OCI-LY7 (cell line): Measurements from ENCODE around the gene CCR3. TPM values are rescaled to one million over a fixed set of nuclear protein-coding genes. Genes with fewer than 3 reads are reported as not detected.

Experiments
- BruUV-seq: library from RNA; stranded (reverse); fragments of 400-500 nt; replicated peaks from 2 replicates; lab custom pipeline; 2021; lab: Mats Ljungman, UMichigan
- CTCF ChIA-PET: fragments of 300-600 bp; sonication (Branson Sonifier 250); formaldehyde crosslinking; loops from one replicate; lab custom pipeline; 2022; ENCODE audit warnings: antibody characterized with exemption; ENCODE audit not compliant: unreplicated experiment; lab: Charles Lee
- POLR2A ChIA-PET: fragments of 300-600 bp; sonication (Branson Sonifier 250); formaldehyde crosslinking; loops from one replicate; lab custom pipeline; 2022; ENCODE audit warnings: antibody characterized with exemption; lab: Charles Lee
- DNase-seq: peaks from one replicate; pipeline ENCODE4 v3.0.0-alpha.2; 2015; ENCODE audit warnings: low spot score
- H2AFZ ChIP-seq: fragments of 200-600 bp; sonication (generic), shearing (Covaris generic); 2 replicates; pipeline ENCODE4 v1.6.1; 2014; ENCODE audit warnings: mild to moderate bottlenecking, antibody characterized with exemption, low read length, moderate library complexity
- H3K27ac ChIP-seq: fragments of 200-600 bp; sonication (generic); 2 replicates; pipeline ENCODE4 v1.5.1; 2014; ENCODE audit warnings: mixed run types, low read depth, mild to moderate bottlenecking, moderate library complexity, low read length, inconsistent platforms; ENCODE audit not compliant: poor library complexity, severe bottlenecking
- H3K36me3 ChIP-seq: fragments of 200-600 bp; sonication (generic); 2 replicates; pipeline ENCODE4 v1.6.1; 2014; ENCODE audit warnings: mild to moderate bottlenecking, antibody characterized with exemption, low read length, moderate library complexity, mixed read lengths; ENCODE audit not compliant: insufficient read depth
- H3K4me1 ChIP-seq: fragments of 200-600 bp; sonication (generic); 2 replicates; pipeline ENCODE4 v1.5.1; 2014; ENCODE audit warnings: mild to moderate bottlenecking, low read length; ENCODE audit not compliant: insufficient read depth, poor library complexity, severe bottlenecking
- H3K4me2 ChIP-seq: fragments of 200-600 bp; sonication (generic); 2 replicates; pipeline ENCODE4 v1.6.1; 2014; ENCODE audit warnings: mild to moderate bottlenecking, low read length
- H3K4me3 ChIP-seq: fragments of 200-600 bp; sonication (generic); 2 replicates; pipeline ENCODE4 v1.5.1; 2014; ENCODE audit warnings: mild to moderate bottlenecking, low read depth, low read length; ENCODE audit not compliant: poor library complexity, severe bottlenecking
- H3K79me2 ChIP-seq: fragments of 200-600 bp; sonication (generic); 2 replicates; pipeline ENCODE4 v1.6.1; 2016; ENCODE audit warnings: low read depth, mild to moderate bottlenecking, low read length, moderate library complexity, mixed read lengths; ENCODE audit not compliant: insufficient read depth
- H3K9me2 ChIP-seq: fragments of 200-600 bp; sonication (generic); 2 replicates; pipeline ENCODE4 v1.6.1; 2016; ENCODE audit warnings: mild to moderate bottlenecking, low read length, mixed read lengths; ENCODE audit not compliant: insufficient read depth
- H3K9me3 ChIP-seq: fragments of 200-600 bp; sonication (generic); 2 replicates; pipeline ENCODE4 v1.6.1; 2014; ENCODE audit warnings: mild to moderate bottlenecking, mixed run types, low read length, mixed read lengths
- H4K20me1 ChIP-seq: fragments of 200-600 bp; sonication (generic); 2 replicates; pipeline ENCODE4 v1.6.1; 2014; ENCODE audit warnings: mild to moderate bottlenecking, antibody characterized with exemption, low read length, moderate library complexity, mixed read lengths; ENCODE audit not compliant: insufficient read depth
- CTCF ChIP-seq: fragments of 200-600 bp; sonication (generic); conservative IDR thresholded peaks from 2 replicates; pipeline ENCODE4 v1.5.1; 2014; ENCODE audit warnings: mild to moderate bottlenecking, antibody characterized with exemption, low read length, moderate library complexity, mixed read lengths
- EZH2phosphoT487 ChIP-seq: fragments of 200-600 bp; sonication (generic); IDR thresholded peaks from 2 replicates; pipeline ENCODE4 v1.6.1; 2018; ENCODE audit warnings: low read depth, borderline replicate concordance, mild to moderate bottlenecking, mixed run types, antibody characterized with exemption, low read length, moderate library complexity, mixed read lengths
- intact Hi-C: fragments of 100-400 bp; cut with micrococcal nuclease; formaldehyde crosslinking; loops from one replicate; pipeline ENCODE4 v1.10.0; 2022; ENCODE audit not compliant: unreplicated experiment
- total RNA-seq, 2 experiments: library from RNA; depleted of rRNA in 1 of 2; stranded (reverse); fragments of >200 nt in 1 of 2; shearing (Covaris generic) in 1 of 2; gene quantifications; 2 replicates each; pipeline ENCODE4 v1.2.3, GENCODE V29; 2014 to 2022

The CCR3 gene
- total RNA-seq, 2 experiments from 2014 or later, result not detected

GRCh38 chr3:46299608-46300460 lies 57.6 kb downstream of the CCR3 start:
- no peaks in the 10 kb centered on the region for H4K20me1 ChIP-seq
- no peak overlapping the region for H3K4me3 ChIP-seq
- H3K4me2 ChIP-seq, result no peak overlapping the region
- H2AFZ ChIP-seq, result no peak overlapping the region
- no peaks in the 10 kb centered on the region for H3K9me2 ChIP-seq
- ChIA-PET CTCF (no interaction called here), POLR2A (no interaction called here)
- peak; percentile 4 for DNase-seq
- H3K36me3 ChIP-seq, result no peaks in the 10 kb centered on the region
- H3K27ac ChIP-seq, result no peak overlapping the region
- TF ChIP-seq EZH2phosphoT487, result no peak
- no peak for TF ChIP-seq CTCF
- intact Hi-C loops, result no loop called here
- no TSS peak for BruUV-seq
- H3K9me3 ChIP-seq, result no peaks in the 10 kb centered on the region
- no peaks in the 10 kb centered on the region for H3K4me1 ChIP-seq
- H3K79me2 ChIP-seq, result no peaks in the 10 kb centered on the region

DNA sequence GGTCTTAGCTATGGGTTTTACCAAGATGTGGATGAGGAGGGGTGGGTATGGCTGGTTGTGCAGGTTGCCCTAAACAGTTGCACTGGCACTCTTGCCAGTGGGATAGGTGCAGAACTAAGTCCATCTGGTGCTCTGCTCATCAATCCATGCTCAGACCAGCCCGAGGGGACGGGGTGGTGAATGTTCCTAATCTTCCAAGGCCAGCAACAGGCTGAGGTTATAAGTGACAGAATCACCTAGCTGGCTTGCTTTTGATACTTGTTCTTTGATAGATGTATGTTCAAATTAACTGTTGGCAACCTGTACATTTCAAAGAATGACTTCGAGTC lies 58.2 kb downstream of the CCR3 start:
- BruUV-seq, result no TSS peak
- H3K9me3 ChIP-seq, result no peaks in the 10 kb centered on the region
- ChIA-PET POLR2A (no interaction called here), CTCF (no interaction called here)
- intact Hi-C loops, result no loop called here
- H3K27ac ChIP-seq, result no peak overlapping the region
- H3K4me1 ChIP-seq, result no peaks in the 10 kb centered on the region
- DNase-seq, result no peak
- H3K79me2 ChIP-seq, result no peaks in the 10 kb centered on the region
- H3K36me3 ChIP-seq, result no peaks in the 10 kb centered on the region
- no peaks in the 10 kb centered on the region for H3K9me2 ChIP-seq
- no peak overlapping the region for H3K4me2 ChIP-seq
- TF ChIP-seq EZH2phosphoT487 (no peak), CTCF (no peak)
- no peak overlapping the region for H2AFZ ChIP-seq
- H4K20me1 ChIP-seq, result no peaks in the 10 kb centered on the region
- H3K4me3 ChIP-seq, result no peak overlapping the region

DNA sequence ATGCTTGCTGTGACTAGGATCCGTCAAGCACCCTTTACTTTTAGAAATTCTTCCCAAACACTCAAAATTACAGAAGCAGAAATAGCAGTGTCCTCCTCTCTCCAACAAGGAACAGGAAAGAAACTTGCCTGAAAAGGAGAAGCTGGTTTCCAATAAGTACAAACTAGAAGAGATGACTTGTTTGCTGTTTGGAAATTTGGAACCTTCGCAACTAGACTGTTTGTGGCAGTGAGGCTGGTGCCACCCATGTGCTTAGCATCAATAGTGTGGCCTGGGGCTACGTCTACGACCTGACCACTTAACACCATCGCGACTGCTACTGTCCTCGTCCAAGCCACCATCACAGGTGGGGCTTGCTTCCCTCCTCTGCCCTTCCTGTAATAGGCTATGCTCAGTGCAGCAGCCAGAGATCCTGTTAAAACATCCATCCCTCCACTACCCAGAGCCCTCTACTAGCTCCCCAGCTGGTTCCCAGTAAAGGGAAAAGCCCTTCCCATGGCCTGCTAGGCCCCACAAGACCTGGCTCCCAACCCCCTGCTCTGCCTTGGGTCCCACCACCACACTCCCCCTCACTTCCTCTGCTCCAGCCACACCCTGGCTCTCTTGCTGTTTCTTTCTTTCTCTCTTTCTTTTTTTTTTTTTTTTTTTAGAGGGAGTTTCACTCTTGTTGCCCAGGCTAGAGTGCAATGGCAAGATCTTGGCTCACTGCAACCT lies 59.0 kb downstream of the CCR3 start:
- no TSS peak for BruUV-seq
- DNase-seq, result no peak
- Histone ChIP-seq H3K79me2 (no peaks in the 10 kb centered on the region), H3K27ac (no peak overlapping the region), H3K36me3 (no peaks in the 10 kb centered on the region), H3K9me3 (no peaks in the 10 kb centered on the region), H2AFZ (no peak overlapping the region), H3K9me2 (no peaks in the 10 kb centered on the region), H3K4me1 (no peaks in the 10 kb centered on the region), H3K4me2 (no peak overlapping the region), H3K4me3 (no peak overlapping the region), H4K20me1 (no peaks in the 10 kb centered on the region)
- intact Hi-C loops, result no loop called here
- ChIA-PET POLR2A (no interaction called here), CTCF (no interaction called here)
- TF ChIP-seq CTCF (no peak), EZH2phosphoT487 (no peak)
